GM18870 (cell line): ENCODE results near the gene SLC2A6.
"Not testable (repeated sequence)": the region's sequence is repeated elsewhere in the genome, so short reads cannot be mapped to it uniquely, and the experiment has no call there.

ENCODE experiments used
- ATAC-seq: cut with Tn5 transposase; IDR thresholded peaks from one replicate; pipeline ENCODE4 v1.9.1; 2021; ENCODE audit warnings: moderate library complexity; ENCODE audit not compliant: unreplicated experiment

SLC2A6 gene

GRCh38 chr9:133463234-133463863, 15.6 kb downstream of the SLC2A6 start:
- ATAC-seq, result no peak

- ATAC-seq, result no peak
These were observed 16.9 kb downstream of the SLC2A6 start for GRCh38 chr9:133461975-133462374.

- no peak for ATAC-seq
These were observed 18.3 kb downstream of the SLC2A6 start for GRCh38 chr9:133460405-133461175.

- ATAC-seq, result no peak
These were observed 19.2 kb downstream of the SLC2A6 start, which contains the start of gene CACFD1 for GRCh38 chr9:133459476-133460404. TSS of gene CACFD1 (plus strand) at chr9:133459978. CDS start at chr9:133460067, 89 bp downstream.

GRCh38 chr9:133458643-133459312, 20.1 kb downstream of the SLC2A6 start:
- ATAC-seq, result no peak

- no peak for ATAC-seq
These were observed 21.2 kb downstream of the SLC2A6 start for GRCh38 chr9:133457748-133458147.

GRCh38 chr9:133457233-133457632, 21.7 kb downstream of the SLC2A6 start:
- no peak for ATAC-seq

GRCh38 chr9:133456409-133456808, 22.5 kb downstream of the SLC2A6 start:
- ATAC-seq, result no peak

- no peak for ATAC-seq
These were observed 23.0 kb downstream of the SLC2A6 start for GRCh38 chr9:133455936-133456335.

GRCh38 chr9:133454943-133455673, 23.8 kb downstream of the SLC2A6 start:
- no peak for ATAC-seq

GRCh38 chr9:133454325-133454724, 24.6 kb downstream of the SLC2A6 start:
- no peak for ATAC-seq

- no peak for ATAC-seq
These were observed 25.2 kb downstream of the SLC2A6 start for GRCh38 chr9:133453651-133454050.

- ATAC-seq, result no peak
These were observed 26.3 kb downstream of the SLC2A6 start for GRCh38 chr9:133452562-133452961.

GRCh38 chr9:133451865-133452264, 27.0 kb downstream of the SLC2A6 start:
- not testable (repeated sequence) for ATAC-seq

GRCh38 chr9:133449760-133450159, 29.1 kb downstream of the SLC2A6 start:
- no peak for ATAC-seq

- no peak for ATAC-seq
These were observed 30.4 kb downstream of the SLC2A6 start for GRCh38 chr9:133448487-133448972.

GRCh38 chr9:133445293-133445969, 33.5 kb downstream of the SLC2A6 start:
- ATAC-seq, result no peak

GRCh38 chr9:133443982-133444381, 34.9 kb downstream of the SLC2A6 start:
- ATAC-seq, result no peak

- ATAC-seq, result no peak
These were observed 35.7 kb downstream of the SLC2A6 start for GRCh38 chr9:133443248-133443647.
